GM23338 (cell line): ENCODE measurements around the gene AGXT.

Experiments
- CREB1 ChIP-seq: fragments of 250-450 bp; sonication (Bioruptor Pico); IDR thresholded peaks from 2 replicates; pipeline ENCODE4 v1.5.0; 2020; ENCODE audit warnings: low read depth, mild to moderate bottlenecking, moderate library complexity
- EZH2 ChIP-seq: fragments of 200-600 bp; sonication (generic); IDR thresholded peaks from one replicate; pipeline ENCODE4 v1.8.0; 2017; ENCODE audit warnings: antibody characterized with exemption, mild to moderate bottlenecking, low read depth; ENCODE audit not compliant: unreplicated experiment
- TF ChIP-seq, protein P1 (sequence below), 2 experiments: fragments of 200-600 bp in 1 of 2; sonication (generic) in 1 of 2; conservative IDR thresholded peaks; 2 replicates each; pipeline versions ENCODE4 v1.5.1 to v1.6.1; 2016 to 2017; ENCODE audit warnings: antibody characterized with exemption in 2 of 2, low read depth in 2 of 2, mild to moderate bottlenecking in 2 of 2, moderate library complexity in 1 of 2

DNA sequence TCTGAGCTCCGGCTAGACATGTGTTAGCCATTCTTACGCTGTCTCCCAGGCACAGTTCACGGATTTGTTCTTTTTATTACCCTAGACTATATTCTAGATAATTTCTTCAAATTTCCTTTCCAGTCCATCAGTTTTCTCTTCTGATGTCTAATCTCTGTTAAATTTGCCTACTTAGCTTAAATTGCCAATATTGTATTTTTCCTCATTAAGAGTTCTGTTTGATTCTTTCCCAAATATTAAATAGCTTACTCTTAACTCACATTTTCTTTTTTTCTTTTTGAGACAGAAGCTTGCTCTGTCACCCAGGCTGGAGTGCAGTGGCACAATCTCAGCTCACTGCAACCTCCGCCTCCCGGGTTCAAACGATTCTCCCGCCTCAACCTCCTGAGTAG is 58.8 kb downstream of the AGXT start:
- TF ChIP-seq, protein P1, sequence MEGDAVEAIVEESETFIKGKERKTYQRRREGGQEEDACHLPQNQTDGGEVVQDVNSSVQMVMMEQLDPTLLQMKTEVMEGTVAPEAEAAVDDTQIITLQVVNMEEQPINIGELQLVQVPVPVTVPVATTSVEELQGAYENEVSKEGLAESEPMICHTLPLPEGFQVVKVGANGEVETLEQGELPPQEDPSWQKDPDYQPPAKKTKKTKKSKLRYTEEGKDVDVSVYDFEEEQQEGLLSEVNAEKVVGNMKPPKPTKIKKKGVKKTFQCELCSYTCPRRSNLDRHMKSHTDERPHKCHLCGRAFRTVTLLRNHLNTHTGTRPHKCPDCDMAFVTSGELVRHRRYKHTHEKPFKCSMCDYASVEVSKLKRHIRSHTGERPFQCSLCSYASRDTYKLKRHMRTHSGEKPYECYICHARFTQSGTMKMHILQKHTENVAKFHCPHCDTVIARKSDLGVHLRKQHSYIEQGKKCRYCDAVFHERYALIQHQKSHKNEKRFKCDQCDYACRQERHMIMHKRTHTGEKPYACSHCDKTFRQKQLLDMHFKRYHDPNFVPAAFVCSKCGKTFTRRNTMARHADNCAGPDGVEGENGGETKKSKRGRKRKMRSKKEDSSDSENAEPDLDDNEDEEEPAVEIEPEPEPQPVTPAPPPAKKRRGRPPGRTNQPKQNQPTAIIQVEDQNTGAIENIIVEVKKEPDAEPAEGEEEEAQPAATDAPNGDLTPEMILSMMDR (conservative IDR thresholded peaks at IDR 0.05; ENCODE audit: low read depth in 2 of 2) = no peak
- TF ChIP-seq CREB1 (CRISPR knock-in tag) (no peak), EZH2 (no peak)
